GM12878 (cell line): ENCODE results near the gene TGFB1.

ENCODE experiments used
- CTCF ChIP-seq, 3 experiments: IDR thresholded peaks in 2 of 3; conservative IDR thresholded peaks in 1 of 3; 2 replicates each; pipeline ENCODE4 v1.5.1; 2011; ENCODE audit warnings: low read depth in 3 of 3, low read length in 3 of 3, mild to moderate bottlenecking in 3 of 3, control low read depth in 2 of 3, moderate library complexity in 2 of 3, inconsistent platforms in 1 of 3, mixed read lengths in 1 of 3; ENCODE audit not compliant: control insufficient read depth in 2 of 3, insufficient read depth in 1 of 3; ENCODE audit errors: extremely low read depth in 1 of 3
- FOXK2 ChIP-seq: fragments of 450-650 bp; IDR thresholded peaks from 2 replicates; pipeline ENCODE4 v1.6.1; 2017; ENCODE audit warnings: mild to moderate bottlenecking, moderate library complexity
- HDGF ChIP-seq: fragments of 450-650 bp; IDR thresholded peaks from 2 replicates; pipeline ENCODE4 v1.6.1; 2016; ENCODE audit warnings: antibody characterized with exemption
- NBN ChIP-seq: fragments of 450-650 bp; IDR thresholded peaks from 2 replicates; pipeline ENCODE4 v1.6.1; 2016
- POLR2A ChIP-seq: IDR thresholded peaks from 2 replicates; pipeline ENCODE4 v1.6.1; 2011; ENCODE audit warnings: low read depth, mild to moderate bottlenecking, low read length
- SKIL ChIP-seq: fragments of 450-650 bp; IDR thresholded peaks from 2 replicates; pipeline ENCODE4 v1.6.1; 2017; ENCODE audit warnings: mild to moderate bottlenecking, low read depth, inconsistent platforms; ENCODE audit not compliant: poor library complexity, severe bottlenecking
- STAT1 ChIP-seq: fragments of 450-650 bp; conservative IDR thresholded peaks from 2 replicates; pipeline ENCODE4 v1.6.1; 2014; ENCODE audit warnings: antibody characterized with exemption, mild to moderate bottlenecking
- SUZ12 ChIP-seq: fragments of 200-600 bp; sonication (generic); IDR thresholded peaks from one replicate; pipeline ENCODE4 v1.6.1; 2018; ENCODE audit warnings: antibody characterized with exemption, mild to moderate bottlenecking; ENCODE audit not compliant: unreplicated experiment
- TAF1 ChIP-seq: IDR thresholded peaks from 2 replicates; pipeline ENCODE4 v1.6.1; 2011; ENCODE audit warnings: mild to moderate bottlenecking, low read depth, low read length, borderline replicate concordance
- YY1 ChIP-seq: IDR thresholded peaks from 2 replicates; pipeline ENCODE4 v1.6.1; 2011; ENCODE audit warnings: low read depth, mild to moderate bottlenecking, low read length
- TF ChIP-seq, protein P1 (sequence below): fragments of 450-650 bp; IDR thresholded peaks from 2 replicates; pipeline ENCODE4 v1.6.1; 2014; ENCODE audit warnings: mild to moderate bottlenecking

DNA sequence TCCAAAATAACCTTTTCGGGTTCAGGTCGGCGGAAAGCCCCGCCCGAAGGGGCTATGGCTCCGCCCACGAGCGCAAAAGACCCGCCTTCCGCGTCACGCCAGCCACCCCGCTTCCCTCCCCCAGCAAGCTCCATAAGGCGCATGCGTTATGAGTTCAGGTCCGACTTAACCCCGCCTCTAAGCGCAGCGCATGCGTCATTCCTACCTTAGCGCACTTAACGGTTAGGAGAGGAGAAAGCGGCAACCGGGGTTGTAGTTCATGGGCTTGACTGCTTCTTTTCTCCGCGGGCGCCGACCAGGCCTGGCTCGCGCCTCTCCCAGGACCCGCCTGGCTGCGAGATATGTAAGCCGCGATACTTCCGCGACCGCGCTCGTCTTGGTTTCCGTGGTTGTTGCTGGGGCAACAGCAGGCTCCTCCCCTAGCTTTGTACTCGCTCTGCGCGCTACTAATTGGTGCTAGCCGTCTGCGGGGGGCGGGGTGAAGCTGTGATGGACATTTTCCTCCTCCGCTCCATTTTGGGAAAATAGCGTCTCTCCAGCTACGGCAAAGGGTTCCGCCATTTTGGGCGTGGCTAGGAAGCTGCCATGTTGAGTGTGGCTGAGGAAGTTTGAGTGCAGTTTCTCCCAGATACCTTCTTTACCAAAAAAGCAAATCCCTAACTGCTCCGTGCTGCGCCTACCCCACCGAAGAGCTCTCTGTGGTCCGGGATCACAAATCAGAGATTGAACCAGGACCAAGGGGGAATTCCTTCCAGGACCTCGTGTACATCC, 10.2 kb upstream of the TGFB1 start, which contains the start of gene B9D2:
- TF ChIP-seq YY1 (peak; percentile 100), CTCF (IDR thresholded peaks at IDR 0.05 in 2 of 3, conservative IDR thresholded peaks at IDR 0.05 in 1 of 3; ENCODE audit: control insufficient read depth in 2 of 3, extremely low read depth in 1 of 3, insufficient read depth in 1 of 3, low read depth in 3 of 3, low read length in 3 of 3) (no peak), TAF1 (peak; percentile 20), NBN (0 out of 2 replicates have a peak, but pooled peaks have one; percentile 47), FOXK2 (no peak), SUZ12 (no peak), SKIL (peak; percentile 69), POLR2A (peak; percentile 93), STAT1 (no peak), HDGF (peak; percentile 54; the same call in 1 of the 2 replicates)
- TF ChIP-seq, protein P1, sequence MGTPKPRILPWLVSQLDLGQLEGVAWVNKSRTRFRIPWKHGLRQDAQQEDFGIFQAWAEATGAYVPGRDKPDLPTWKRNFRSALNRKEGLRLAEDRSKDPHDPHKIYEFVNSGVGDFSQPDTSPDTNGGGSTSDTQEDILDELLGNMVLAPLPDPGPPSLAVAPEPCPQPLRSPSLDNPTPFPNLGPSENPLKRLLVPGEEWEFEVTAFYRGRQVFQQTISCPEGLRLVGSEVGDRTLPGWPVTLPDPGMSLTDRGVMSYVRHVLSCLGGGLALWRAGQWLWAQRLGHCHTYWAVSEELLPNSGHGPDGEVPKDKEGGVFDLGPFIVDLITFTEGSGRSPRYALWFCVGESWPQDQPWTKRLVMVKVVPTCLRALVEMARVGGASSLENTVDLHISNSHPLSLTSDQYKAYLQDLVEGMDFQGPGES, result no peak
